ENCODE measurements around the gene ZNF565. TPM values are rescaled to one million over a fixed set of nuclear protein-coding genes. Genes with fewer than 3 reads are reported as not detected.

The ZNF565 gene
- total and polyA plus RNA-seq, 2 of the 13 experiments (the other 11 are each of a cell fraction or from before 2014, with no cell fraction given) = 1.8 to 5.2 TPM

GRCh38 chr19:36214386-36215275, at the start of gene ZNF565, which contains the start of gene ZNF146 (continued):
- TF ChIP-seq HNRNPUL1 (IDR thresholded peaks at IDR 0.05; ENCODE audit: low read depth, low read length) (no peak), ZNF142 (CRISPR knock-in tag; IDR thresholded peaks at IDR 0.05) (no peak; the same call in 1 of the 2 replicates), PATZ1 (CRISPR knock-in tag; IDR thresholded peaks at IDR 0.05) (peak; percentile 64), ZNF761 (CRISPR knock-in tag; conservative IDR thresholded peaks at IDR 0.05) (no peak), ATAD3A (CRISPR knock-in tag; IDR thresholded peaks at IDR 0.05) (no peak), SIX1 (CRISPR knock-in tag; IDR thresholded peaks at IDR 0.05; ENCODE audit: borderline replicate concordance) (0 out of 2 replicates have a peak, but pooled peaks have one; percentile 14), ZNF431 (CRISPR knock-in tag; IDR thresholded peaks at IDR 0.05; ENCODE audit: borderline replicate concordance, low read depth) (peak; percentile 74), ZNF143 (CRISPR knock-in tag; IDR thresholded peaks at IDR 0.05) (peak; percentile 93), ZNF329 (CRISPR knock-in tag; IDR thresholded peaks at IDR 0.05; ENCODE audit: low read depth) (no peak), FOSL2 (CRISPR knock-in tag; IDR thresholded peaks at IDR 0.05) (0 out of 2 replicates have a peak, but pooled peaks have one; percentile 20), ZNF615 (CRISPR knock-in tag; IDR thresholded peaks at IDR 0.05; ENCODE audit: borderline replicate concordance) (no peak), ZNF607 (CRISPR knock-in tag; IDR thresholded peaks at IDR 0.05; ENCODE audit: borderline replicate concordance) (no peak), HNRNPH1 (optimal IDR thresholded peaks at IDR 0.05; ENCODE audit: low read depth, low read length) (no peak), ZNF33B (CRISPR knock-in tag; IDR thresholded peaks at IDR 0.05) (0 out of 2 replicates have a peak, but pooled peaks have one; percentile 4), KAT2B (IDR thresholded peaks at IDR 0.05; ENCODE audit: borderline replicate concordance, low read depth, low read length) (no peak), ZMAT3 (CRISPR knock-in tag; conservative IDR thresholded peaks at IDR 0.05) (peak; percentile 72; the same call in 1 of the 2 replicates), ZFYVE20 (CRISPR knock-in tag; IDR thresholded peaks at IDR 0.05; ENCODE audit: borderline replicate concordance, low read depth) (no peak)
- TF ChIP-seq, protein P1, sequence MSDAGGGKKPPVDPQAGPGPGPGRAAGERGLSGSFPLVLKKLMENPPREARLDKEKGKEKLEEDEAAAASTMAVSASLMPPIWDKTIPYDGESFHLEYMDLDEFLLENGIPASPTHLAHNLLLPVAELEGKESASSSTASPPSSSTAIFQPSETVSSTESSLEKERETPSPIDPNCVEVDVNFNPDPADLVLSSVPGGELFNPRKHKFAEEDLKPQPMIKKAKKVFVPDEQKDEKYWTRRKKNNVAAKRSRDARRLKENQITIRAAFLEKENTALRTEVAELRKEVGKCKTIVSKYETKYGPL (CRISPR knock-in tag; IDR thresholded peaks at IDR 0.05) = 0 out of 2 replicates have a peak, but pooled peaks have one; percentile 37

Measured in HepG2 (cell line).